HL-60/S4 (cell line): Measurements from ENCODE around the gene NPAS3.

ENCODE experiments used
- in situ Hi-C: fragments of 300-500 bp; cut with MboI; formaldehyde crosslinking; loops from 2 replicates; pipeline ENCODE4 v1.14.3; 2022; ENCODE audit warnings: low sequenced_read_pairs

The NPAS3 gene

GRCh38 chr14:33732175-33732574 is 793.5 kb downstream of the NPAS3 start:
- in situ Hi-C loops: no loop called here

- in situ Hi-C loops: no loop called here
These were observed 794.6 kb downstream of the NPAS3 start for GRCh38 chr14:33733310-33733709.

- in situ Hi-C loops: no loop called here
These were observed 795.0 kb downstream of the NPAS3 start for GRCh38 chr14:33733721-33734120.

- in situ Hi-C loops: no loop called here
These were observed 795.7 kb downstream of the NPAS3 start for GRCh38 chr14:33734387-33734786.

GRCh38 chr14:33736299-33736825 is 797.7 kb downstream of the NPAS3 start:
- in situ Hi-C loops: no loop called here

GRCh38 chr14:33736979-33737378 is 798.3 kb downstream of the NPAS3 start:
- in situ Hi-C loops: no loop called here

- in situ Hi-C loops: no loop called here
These were observed 798.8 kb downstream of the NPAS3 start for GRCh38 chr14:33737446-33737845.

GRCh38 chr14:33738029-33738428 is 799.4 kb downstream of the NPAS3 start:
- in situ Hi-C loops: no loop called here

GRCh38 chr14:33738491-33738890 is 799.8 kb downstream of the NPAS3 start:
- in situ Hi-C loops: no loop called here

GRCh38 chr14:33740531-33740930 is 801.9 kb downstream of the NPAS3 start:
- in situ Hi-C loops: no loop called here

GRCh38 chr14:33742166-33742565 is 803.5 kb downstream of the NPAS3 start:
- in situ Hi-C loops: no loop called here

GRCh38 chr14:33745163-33745562 is 806.5 kb downstream of the NPAS3 start:
- in situ Hi-C loops: no loop called here

- in situ Hi-C loops: no loop called here
These were observed 809.1 kb downstream of the NPAS3 start for GRCh38 chr14:33747749-33748148.

- in situ Hi-C loops: no loop called here
These were observed 815.6 kb downstream of the NPAS3 start for GRCh38 chr14:33754261-33754660.

- in situ Hi-C loops: no loop called here
These were observed 816.7 kb downstream of the NPAS3 start for GRCh38 chr14:33755358-33755757.

- in situ Hi-C loops: no loop called here
These were observed 818.2 kb downstream of the NPAS3 start for GRCh38 chr14:33756833-33757232.

- in situ Hi-C loops: no loop called here
These were observed 819.9 kb downstream of the NPAS3 start for GRCh38 chr14:33758547-33758946.

- in situ Hi-C loops: no loop called here
These were observed 823.6 kb downstream of the NPAS3 start for GRCh38 chr14:33762161-33762851.

- in situ Hi-C loops: no loop called here
These were observed 826.4 kb downstream of the NPAS3 start for GRCh38 chr14:33764876-33765650.

- in situ Hi-C loops: no loop called here
These were observed 829.1 kb downstream of the NPAS3 start for GRCh38 chr14:33767586-33768457.

GRCh38 chr14:33768458-33768830 is 829.8 kb downstream of the NPAS3 start:
- in situ Hi-C loops: no loop called here
